H1 (cell line): ENCODE measurements around the gene COMMD8. TPM values are rescaled to one million over a fixed set of nuclear protein-coding genes. Genes with fewer than 3 reads are reported as not detected.

Source experiments
- BCL11A ChIP-seq, 2 experiments: IDR thresholded peaks; one replicate each; pipeline ENCODE4 v1.6.1; 2011; ENCODE audit warnings: low read depth in 2 of 2, low read length in 2 of 2, mild to moderate bottlenecking in 2 of 2
- CHD1 ChIP-seq: IDR thresholded peaks from 2 replicates; pipeline ENCODE4 v1.6.1; 2012; ENCODE audit warnings: low read depth, low read length, improper control_type of control experiment
- CREB1 ChIP-seq: IDR thresholded peaks from 2 replicates; pipeline ENCODE4 v1.6.1; 2012; ENCODE audit warnings: inconsistent platforms
- CTBP2 ChIP-seq: IDR thresholded peaks from 2 replicates; pipeline ENCODE4 v1.7.0; 2011; ENCODE audit warnings: borderline replicate concordance, mild to moderate bottlenecking, moderate library complexity, mixed read lengths, low read length; ENCODE audit not compliant: insufficient read depth, insufficient read length
- HDAC6 ChIP-seq: IDR thresholded peaks from one replicate; pipeline ENCODE4 v1.7.1; 2012; ENCODE audit warnings: low read depth, mild to moderate bottlenecking, inconsistent platforms, low read length, moderate library complexity
- KDM5A ChIP-seq: fragments of 200-600 bp; IDR thresholded peaks from 2 replicates; pipeline ENCODE4 v1.7.1; 2012; ENCODE audit warnings: mild to moderate bottlenecking, low read length, inconsistent platforms, mixed read lengths
- PHF8 ChIP-seq: fragments of 200-600 bp; sonication (generic); conservative IDR thresholded peaks from 2 replicates; pipeline ENCODE4 v1.7.1; 2012; ENCODE audit warnings: low read depth, mild to moderate bottlenecking, inconsistent platforms, low read length, moderate library complexity
- RFX5 ChIP-seq: IDR thresholded peaks from 2 replicates; pipeline ENCODE4 v1.6.1; 2011; ENCODE audit warnings: low read depth, low read length, improper control_type of control experiment, borderline replicate concordance
- SIX5 ChIP-seq: IDR thresholded peaks from 2 replicates; pipeline ENCODE4 v1.6.1; 2011; ENCODE audit warnings: mild to moderate bottlenecking, low read depth, low read length
- TBP ChIP-seq: IDR thresholded peaks from 2 replicates; pipeline ENCODE4 v1.6.1; 2011; ENCODE audit warnings: low read depth, low read length, improper control_type of control experiment
- TEAD4 ChIP-seq: IDR thresholded peaks from 2 replicates; pipeline ENCODE4 v1.6.1; 2012; ENCODE audit warnings: low read depth, low read length, inconsistent platforms, mixed read lengths
- polyA plus RNA-seq, 7 experiments: library from polyadenylated mRNA; depleted of rRNA in 3 of 7; stranded (reverse) in 5 of 7; unstranded in 2 of 7; fragments of >200 nt in 5 of 7; fragments of 200-250 nt in 2 of 7; gene quantifications; 1 replicate in 5 of 7; 2 replicates in 1 of 7; 4 replicates in 1 of 7; pipeline versions ENCODE4 v1.2.1 to v1.2.3, GENCODE V29; 2011 to 2013; ENCODE audit warnings: missing spikeins in 2 of 7, mixed read lengths in 2 of 7
- total RNA-seq: library from RNA; stranded (reverse); fragmentation: NEBNext Ultra II Directional; extraction: Animal tissue kit (Norgen Biotek cat#: 25700); gene quantifications from 2 replicates; pipeline ENCODE4 v1.2.1, GENCODE V29; 2021
- TF ChIP-seq, protein P1 (sequence below): fragments of 300-600 bp; sonication (generic); IDR thresholded peaks from 2 replicates; pipeline ENCODE4 v1.7.1; 2012; ENCODE audit warnings: low read length, moderate library complexity, mild to moderate bottlenecking, inconsistent platforms; ENCODE audit not compliant: insufficient replicate concordance

The COMMD8 gene
- total and polyA plus RNA-seq, 2 of the 8 experiments (the other 6 are each of a cell fraction or from before 2014, with no cell fraction given): 1.6 to 7.2 TPM

DNA sequence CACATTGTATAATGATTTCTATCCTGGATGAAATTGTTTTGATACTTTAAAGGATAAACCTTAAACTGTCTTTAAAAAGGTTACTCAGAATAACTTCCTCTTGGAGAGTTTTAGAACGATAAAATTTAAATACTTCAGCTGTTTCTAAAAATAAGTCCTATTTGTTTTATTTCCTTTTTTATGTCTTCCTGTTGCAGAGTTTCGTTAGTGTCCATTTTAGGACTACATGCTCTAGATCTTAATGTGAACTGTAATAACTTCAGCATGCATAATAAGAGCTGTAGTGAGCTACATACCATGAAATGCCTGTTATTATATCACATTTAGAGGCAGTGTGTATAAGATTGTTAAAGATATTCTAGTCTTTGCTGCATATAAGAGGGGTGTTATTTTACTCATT is 36.2 kb upstream of the COMMD8 start (continued):
- TF ChIP-seq, protein P1, sequence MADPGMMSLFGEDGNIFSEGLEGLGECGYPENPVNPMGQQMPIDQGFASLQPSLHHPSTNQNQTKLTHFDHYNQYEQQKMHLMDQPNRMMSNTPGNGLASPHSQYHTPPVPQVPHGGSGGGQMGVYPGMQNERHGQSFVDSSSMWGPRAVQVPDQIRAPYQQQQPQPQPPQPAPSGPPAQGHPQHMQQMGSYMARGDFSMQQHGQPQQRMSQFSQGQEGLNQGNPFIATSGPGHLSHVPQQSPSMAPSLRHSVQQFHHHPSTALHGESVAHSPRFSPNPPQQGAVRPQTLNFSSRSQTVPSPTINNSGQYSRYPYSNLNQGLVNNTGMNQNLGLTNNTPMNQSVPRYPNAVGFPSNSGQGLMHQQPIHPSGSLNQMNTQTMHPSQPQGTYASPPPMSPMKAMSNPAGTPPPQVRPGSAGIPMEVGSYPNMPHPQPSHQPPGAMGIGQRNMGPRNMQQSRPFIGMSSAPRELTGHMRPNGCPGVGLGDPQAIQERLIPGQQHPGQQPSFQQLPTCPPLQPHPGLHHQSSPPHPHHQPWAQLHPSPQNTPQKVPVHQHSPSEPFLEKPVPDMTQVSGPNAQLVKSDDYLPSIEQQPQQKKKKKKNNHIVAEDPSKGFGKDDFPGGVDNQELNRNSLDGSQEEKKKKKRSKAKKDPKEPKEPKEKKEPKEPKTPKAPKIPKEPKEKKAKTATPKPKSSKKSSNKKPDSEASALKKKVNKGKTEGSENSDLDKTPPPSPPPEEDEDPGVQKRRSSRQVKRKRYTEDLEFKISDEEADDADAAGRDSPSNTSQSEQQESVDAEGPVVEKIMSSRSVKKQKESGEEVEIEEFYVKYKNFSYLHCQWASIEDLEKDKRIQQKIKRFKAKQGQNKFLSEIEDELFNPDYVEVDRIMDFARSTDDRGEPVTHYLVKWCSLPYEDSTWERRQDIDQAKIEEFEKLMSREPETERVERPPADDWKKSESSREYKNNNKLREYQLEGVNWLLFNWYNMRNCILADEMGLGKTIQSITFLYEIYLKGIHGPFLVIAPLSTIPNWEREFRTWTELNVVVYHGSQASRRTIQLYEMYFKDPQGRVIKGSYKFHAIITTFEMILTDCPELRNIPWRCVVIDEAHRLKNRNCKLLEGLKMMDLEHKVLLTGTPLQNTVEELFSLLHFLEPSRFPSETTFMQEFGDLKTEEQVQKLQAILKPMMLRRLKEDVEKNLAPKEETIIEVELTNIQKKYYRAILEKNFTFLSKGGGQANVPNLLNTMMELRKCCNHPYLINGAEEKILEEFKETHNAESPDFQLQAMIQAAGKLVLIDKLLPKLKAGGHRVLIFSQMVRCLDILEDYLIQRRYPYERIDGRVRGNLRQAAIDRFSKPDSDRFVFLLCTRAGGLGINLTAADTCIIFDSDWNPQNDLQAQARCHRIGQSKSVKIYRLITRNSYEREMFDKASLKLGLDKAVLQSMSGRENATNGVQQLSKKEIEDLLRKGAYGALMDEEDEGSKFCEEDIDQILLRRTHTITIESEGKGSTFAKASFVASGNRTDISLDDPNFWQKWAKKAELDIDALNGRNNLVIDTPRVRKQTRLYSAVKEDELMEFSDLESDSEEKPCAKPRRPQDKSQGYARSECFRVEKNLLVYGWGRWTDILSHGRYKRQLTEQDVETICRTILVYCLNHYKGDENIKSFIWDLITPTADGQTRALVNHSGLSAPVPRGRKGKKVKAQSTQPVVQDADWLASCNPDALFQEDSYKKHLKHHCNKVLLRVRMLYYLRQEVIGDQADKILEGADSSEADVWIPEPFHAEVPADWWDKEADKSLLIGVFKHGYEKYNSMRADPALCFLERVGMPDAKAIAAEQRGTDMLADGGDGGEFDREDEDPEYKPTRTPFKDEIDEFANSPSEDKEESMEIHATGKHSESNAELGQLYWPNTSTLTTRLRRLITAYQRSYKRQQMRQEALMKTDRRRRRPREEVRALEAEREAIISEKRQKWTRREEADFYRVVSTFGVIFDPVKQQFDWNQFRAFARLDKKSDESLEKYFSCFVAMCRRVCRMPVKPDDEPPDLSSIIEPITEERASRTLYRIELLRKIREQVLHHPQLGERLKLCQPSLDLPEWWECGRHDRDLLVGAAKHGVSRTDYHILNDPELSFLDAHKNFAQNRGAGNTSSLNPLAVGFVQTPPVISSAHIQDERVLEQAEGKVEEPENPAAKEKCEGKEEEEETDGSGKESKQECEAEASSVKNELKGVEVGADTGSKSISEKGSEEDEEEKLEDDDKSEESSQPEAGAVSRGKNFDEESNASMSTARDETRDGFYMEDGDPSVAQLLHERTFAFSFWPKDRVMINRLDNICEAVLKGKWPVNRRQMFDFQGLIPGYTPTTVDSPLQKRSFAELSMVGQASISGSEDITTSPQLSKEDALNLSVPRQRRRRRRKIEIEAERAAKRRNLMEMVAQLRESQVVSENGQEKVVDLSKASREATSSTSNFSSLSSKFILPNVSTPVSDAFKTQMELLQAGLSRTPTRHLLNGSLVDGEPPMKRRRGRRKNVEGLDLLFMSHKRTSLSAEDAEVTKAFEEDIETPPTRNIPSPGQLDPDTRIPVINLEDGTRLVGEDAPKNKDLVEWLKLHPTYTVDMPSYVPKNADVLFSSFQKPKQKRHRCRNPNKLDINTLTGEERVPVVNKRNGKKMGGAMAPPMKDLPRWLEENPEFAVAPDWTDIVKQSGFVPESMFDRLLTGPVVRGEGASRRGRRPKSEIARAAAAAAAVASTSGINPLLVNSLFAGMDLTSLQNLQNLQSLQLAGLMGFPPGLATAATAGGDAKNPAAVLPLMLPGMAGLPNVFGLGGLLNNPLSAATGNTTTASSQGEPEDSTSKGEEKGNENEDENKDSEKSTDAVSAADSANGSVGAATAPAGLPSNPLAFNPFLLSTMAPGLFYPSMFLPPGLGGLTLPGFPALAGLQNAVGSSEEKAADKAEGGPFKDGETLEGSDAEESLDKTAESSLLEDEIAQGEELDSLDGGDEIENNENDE: no peak
- no peak for TF ChIP-seq CTBP2
- no peak for TF ChIP-seq RFX5
- no peak for TF ChIP-seq SIX5
- TF ChIP-seq CHD1: no peak
- no peak for TF ChIP-seq TEAD4
- TF ChIP-seq TBP: no peak
- no peak for TF ChIP-seq BCL11A (IDR thresholded peaks at IDR 0.05; ENCODE audit: low read depth in 2 of 2, low read length in 2 of 2)
- TF ChIP-seq KDM5A: no peak
- TF ChIP-seq CREB1: no peak
- no peak for TF ChIP-seq PHF8
- TF ChIP-seq HDAC6: no peak
